ENCODE results near the gene CYSTM1. TPM values are rescaled to one million over a fixed set of nuclear protein-coding genes. Genes with fewer than 3 reads are reported as not detected.

The CYSTM1 gene
- total RNA-seq, 1 donor from 2014 or later = 51.6 TPM

GRCh38 chr5:140287801-140288521, 113.0 kb downstream of the CYSTM1 start:
- H3K4me3 ChIP-seq = no peak overlapping the region
- H3K9me3 ChIP-seq = no peaks in the 10 kb centered on the region
- no peak for DNase-seq (ENCODE audit: extremely low spot score in 2 of 2)
- TF ChIP-seq POLR2AphosphoS5 (IDR thresholded peaks at IDR 0.05; ENCODE audit: insufficient read depth in 1 of 2, low read depth in 1 of 2) (no peak), POLR2A (IDR thresholded peaks at IDR 0.05) (no peak)
- TF ChIP-seq, protein P1, sequence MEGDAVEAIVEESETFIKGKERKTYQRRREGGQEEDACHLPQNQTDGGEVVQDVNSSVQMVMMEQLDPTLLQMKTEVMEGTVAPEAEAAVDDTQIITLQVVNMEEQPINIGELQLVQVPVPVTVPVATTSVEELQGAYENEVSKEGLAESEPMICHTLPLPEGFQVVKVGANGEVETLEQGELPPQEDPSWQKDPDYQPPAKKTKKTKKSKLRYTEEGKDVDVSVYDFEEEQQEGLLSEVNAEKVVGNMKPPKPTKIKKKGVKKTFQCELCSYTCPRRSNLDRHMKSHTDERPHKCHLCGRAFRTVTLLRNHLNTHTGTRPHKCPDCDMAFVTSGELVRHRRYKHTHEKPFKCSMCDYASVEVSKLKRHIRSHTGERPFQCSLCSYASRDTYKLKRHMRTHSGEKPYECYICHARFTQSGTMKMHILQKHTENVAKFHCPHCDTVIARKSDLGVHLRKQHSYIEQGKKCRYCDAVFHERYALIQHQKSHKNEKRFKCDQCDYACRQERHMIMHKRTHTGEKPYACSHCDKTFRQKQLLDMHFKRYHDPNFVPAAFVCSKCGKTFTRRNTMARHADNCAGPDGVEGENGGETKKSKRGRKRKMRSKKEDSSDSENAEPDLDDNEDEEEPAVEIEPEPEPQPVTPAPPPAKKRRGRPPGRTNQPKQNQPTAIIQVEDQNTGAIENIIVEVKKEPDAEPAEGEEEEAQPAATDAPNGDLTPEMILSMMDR (IDR thresholded peaks at IDR 0.05) = no peak
- H3K4me1 ChIP-seq = peaks cover 7% of the 10 kb centered on the region
- H3K27ac ChIP-seq = no peak overlapping the region
- no peaks in the 10 kb centered on the region for H3K27me3 ChIP-seq
- no peaks in the 10 kb centered on the region for H3K36me3 ChIP-seq
- intact Hi-C loops (cut with DNase I) = no loop called here

GRCh38 chr5:140292212-140293036, 117.4 kb downstream of the CYSTM1 start:
- H3K4me3 ChIP-seq = no peak overlapping the region
- H3K27me3 ChIP-seq = no peaks in the 10 kb centered on the region
- H3K4me1 ChIP-seq = peaks cover 44% of the 10 kb centered on the region
- peak overlapping the region; percentile 49 for H3K27ac ChIP-seq
- intact Hi-C loops (cut with DNase I) = no loop called here
- no peak for DNase-seq (ENCODE audit: extremely low spot score in 2 of 2)
- no peaks in the 10 kb centered on the region for H3K9me3 ChIP-seq
- H3K36me3 ChIP-seq = no peaks in the 10 kb centered on the region
- no peak for TF ChIP-seq POLR2AphosphoS5 (IDR thresholded peaks at IDR 0.05; ENCODE audit: insufficient read depth in 1 of 2, low read depth in 1 of 2)
- TF ChIP-seq, protein P1 (IDR thresholded peaks at IDR 0.05) = no peak
- no peak for TF ChIP-seq POLR2A (IDR thresholded peaks at IDR 0.05)

Other genes with a start within 250 kb of the CYSTM1 start
- gene NRG2, start 131.9 kb upstream of the CYSTM1 start, total RNA-seq = 5.2 TPM
- 29.7 TPM for gene PURA, start 61.1 kb upstream of the CYSTM1 start, total RNA-seq
- 16.7 TPM for gene IGIP, start 49.3 kb upstream of the CYSTM1 start, total RNA-seq
- gene PFDN1, start 127.9 kb downstream of the CYSTM1 start, total RNA-seq = 94.8 TPM
- 16.2 TPM for gene HBEGF, start 171.4 kb downstream of the CYSTM1 start, total RNA-seq
- gene SLC4A9, start 185.0 kb downstream of the CYSTM1 start, total RNA-seq = 0.25 TPM
- gene ANKHD1, start 226.6 kb downstream of the CYSTM1 start, total RNA-seq = 140 TPM